H4 (cell line): ENCODE results near the gene SMARCD1. TPM values are rescaled to one million over a fixed set of nuclear protein-coding genes. Genes with fewer than 3 reads are reported as not detected.
"Not testable (repeated sequence)": the region's sequence is repeated elsewhere in the genome, so short reads cannot be mapped to it uniquely, and the experiment has no call there.

Experiments used
- DNase-seq: peaks from one replicate; pipeline ENCODE4 v3.0.0-alpha.2; 2015; ENCODE audit warnings: low spot score
- total RNA-seq: library from RNA; depleted of rRNA; stranded (reverse); fragments of >200 nt; shearing (Covaris generic); gene quantifications from 2 replicates; pipeline ENCODE4 v1.2.3, GENCODE V29; 2014; rRNA removed

Gene SMARCD1
- total RNA-seq, 1 experiment from 2014 or later: 64.3 TPM

DNA sequence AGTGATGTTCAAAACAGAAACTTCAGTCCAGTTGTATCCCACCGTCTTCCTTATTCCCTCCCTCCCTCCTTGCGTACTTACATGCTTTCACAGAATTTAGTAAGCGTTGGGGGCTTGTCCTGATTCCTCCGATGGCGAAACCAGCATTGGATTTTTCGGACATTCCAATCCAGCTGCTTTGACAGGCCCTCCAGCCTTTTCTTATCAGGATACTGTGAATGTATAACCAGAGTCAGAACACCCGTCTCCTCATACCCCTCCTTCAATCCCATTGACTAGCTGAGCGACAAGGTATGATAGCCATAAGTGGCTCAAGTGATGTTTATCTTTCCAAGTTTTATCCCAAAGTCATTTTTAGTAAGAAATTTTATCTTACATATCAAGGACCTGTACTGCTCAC, 57.9 kb downstream of the SMARCD1 start:
- DNase-seq: no peak

DNA sequence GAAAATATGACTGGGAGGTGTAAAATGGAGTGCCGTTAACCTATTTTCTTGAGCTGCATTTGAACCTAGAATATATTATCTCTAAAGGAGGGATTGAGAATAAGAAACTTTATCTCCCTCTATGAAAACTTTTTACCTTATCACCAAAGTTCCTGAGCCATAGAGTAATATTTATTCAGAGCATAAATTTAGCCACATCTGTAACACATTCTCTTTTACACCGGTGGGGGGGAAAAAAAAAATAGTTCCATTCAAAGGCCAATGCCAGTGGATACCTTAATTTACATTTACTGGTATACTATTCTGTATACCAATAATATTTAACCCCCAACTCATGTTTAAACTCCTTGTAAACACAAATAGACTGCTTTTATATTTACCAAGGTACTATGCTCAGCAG, 60.3 kb downstream of the SMARCD1 start:
- DNase-seq: no peak

DNA sequence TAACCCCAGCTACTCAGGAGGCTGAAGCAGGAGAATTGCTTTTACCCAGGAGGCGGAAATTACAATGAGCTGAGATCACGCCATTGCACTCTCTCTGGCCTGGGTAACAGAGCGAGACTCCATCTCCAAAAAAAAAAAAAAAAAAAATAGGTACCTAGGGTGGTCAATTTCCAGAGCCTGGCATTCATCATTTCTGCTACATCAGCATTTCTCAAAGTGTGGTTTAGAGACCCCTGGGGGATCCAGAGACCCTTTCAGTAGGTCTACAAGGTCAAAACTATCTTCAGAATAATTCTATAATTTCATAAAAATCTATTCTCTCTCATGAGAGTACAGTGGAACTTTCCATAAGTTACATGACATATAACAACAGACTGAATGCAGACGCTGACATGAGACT, 62.1 kb downstream of the SMARCD1 start:
- no peak for DNase-seq

DNA sequence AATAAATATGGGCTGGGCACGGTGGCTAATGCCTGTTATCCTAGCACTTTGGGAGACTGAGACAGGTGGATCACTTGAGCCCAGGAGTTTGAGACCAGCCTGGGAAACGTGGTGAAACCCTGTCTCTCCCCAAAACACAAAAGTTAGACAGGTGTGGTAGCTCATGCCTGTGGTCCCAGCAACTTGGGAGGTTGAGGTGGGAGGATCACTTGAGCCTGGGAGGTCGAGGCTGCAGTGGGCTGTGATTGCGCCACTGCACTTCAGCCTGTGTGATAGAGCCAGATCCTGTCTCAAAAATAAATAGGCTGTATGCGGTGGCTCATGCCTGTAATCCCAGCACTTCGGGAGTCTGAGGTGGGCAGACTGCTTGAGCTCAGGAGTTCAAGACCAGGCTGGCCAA, 62.9 kb downstream of the SMARCD1 start:
- not testable (repeated sequence) for DNase-seq

DNA sequence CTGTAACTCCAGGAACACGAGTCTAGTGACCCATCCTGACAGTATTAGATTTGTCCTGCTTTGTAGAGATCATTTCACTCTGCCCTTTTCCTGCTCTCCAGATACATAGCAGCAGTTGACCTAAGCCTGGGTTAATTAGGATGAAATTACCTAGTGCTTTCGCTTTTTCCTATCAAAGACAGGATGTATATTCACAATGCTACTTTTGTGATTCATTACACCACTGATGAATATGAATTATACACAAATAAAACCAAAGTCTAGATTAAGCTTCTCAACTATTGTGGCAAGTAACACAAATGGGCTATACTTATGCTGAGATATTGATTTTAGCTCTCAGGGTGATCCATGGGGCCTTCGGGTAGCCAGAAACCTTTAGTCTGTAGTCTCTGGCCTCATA, 64.2 kb downstream of the SMARCD1 start:
- no peak for DNase-seq

Other genes with a start within 250 kb of the SMARCD1 start
- 4.9 and 6.4 TPM in 2 replicates for gene BCDIN3D, start 242.2 kb upstream of the SMARCD1 start, total RNA-seq
- gene FAIM2, start 181.4 kb upstream of the SMARCD1 start, total RNA-seq: 0.58 TPM in 1 of 2 replicates, not detected in the other
- not detected in 2 replicates for gene AQP2, start 134.6 kb upstream of the SMARCD1 start, total RNA-seq
- not detected in 2 replicates for gene AQP5, start 123.5 kb upstream of the SMARCD1 start, total RNA-seq
- gene AQP6, start 112.4 kb upstream of the SMARCD1 start, total RNA-seq: 0.10 TPM in 1 of 2 replicates, not detected in the other
- gene RACGAP1, start 59.8 kb upstream of the SMARCD1 start, total RNA-seq: 115 and 140 TPM in 2 replicates
- 1.6 and 3.4 TPM in 2 replicates for gene ASIC1, start 27.7 kb upstream of the SMARCD1 start, total RNA-seq
- gene GPD1, start 18.7 kb downstream of the SMARCD1 start, total RNA-seq: 0.25 TPM in 1 of 2 replicates, not detected in the other
- 64.8 and 70.3 TPM in 2 replicates for gene COX14, start 26.9 kb downstream of the SMARCD1 start, total RNA-seq
- gene CERS5, start 82.0 kb downstream of the SMARCD1 start, total RNA-seq: 11.7 and 15.8 TPM in 2 replicates
- 97.1 and 109 TPM in 2 replicates for gene LIMA1, start 198.2 kb downstream of the SMARCD1 start, total RNA-seq